Panc1 (cell line): ENCODE results near the gene PPP1R12A. TPM values are rescaled to one million over a fixed set of nuclear protein-coding genes. Genes with fewer than 3 reads are reported as not detected.

Source experiments
- ATAC-seq: fragments of 200-7000 bp; cut with Tn5 transposase; 2 replicates; pipeline ENCODE4 v1.9.1; 2020; ENCODE audit warnings: mild to moderate bottlenecking, moderate library complexity
- BruUV-seq: library from RNA; stranded (reverse); fragments of 400-500 nt; replicated peaks from 2 replicates; lab custom pipeline; 2021; lab: Mats Ljungman, UMichigan
- CTCF ChIA-PET: fragments of 300-600 bp; sonication (Branson Sonifier 250); formaldehyde crosslinking; loops from one replicate; lab custom pipeline; 2022; ENCODE audit warnings: antibody characterized with exemption; lab: Charles Lee
- POLR2A ChIA-PET: fragments of 300-600 bp; sonication (Branson Sonifier 250); formaldehyde crosslinking; loops from one replicate; lab custom pipeline; 2022; ENCODE audit warnings: antibody characterized with exemption; lab: Charles Lee
- DNase-seq: peaks from one replicate; pipeline ENCODE4 v3.0.0-alpha.2; 2010; ENCODE audit warnings: low read depth, low spot score
- H3K27ac ChIP-seq: 2 replicates; pipeline ENCODE4 v1.5.1; 2011; ENCODE audit warnings: mild to moderate bottlenecking, low read length, inconsistent platforms
- H3K27me3 ChIP-seq: fragments of 200-500 bp; sonication (Bioruptor generic); 2 replicates; pipeline ENCODE4 v1.6.0; 2014; ENCODE audit warnings: low read length, inconsistent platforms; ENCODE audit not compliant: control insufficient read depth, insufficient read depth
- H3K36me3 ChIP-seq: fragments of 200-500 bp; sonication (Bioruptor generic); 2 replicates; pipeline ENCODE4 v1.5.1; 2014; ENCODE audit warnings: inconsistent platforms, mild to moderate bottlenecking, low read length, moderate library complexity; ENCODE audit not compliant: control insufficient read depth, insufficient read depth
- H3K4me1 ChIP-seq: 2 replicates; pipeline ENCODE4 v1.5.1; 2011; ENCODE audit warnings: inconsistent platforms, mild to moderate bottlenecking, low read length, moderate library complexity; ENCODE audit not compliant: control insufficient read depth, insufficient read depth
- H3K4me3 ChIP-seq, 2 experiments: 2 replicates each; pipeline ENCODE4 v1.5.1; 2011 to 2012; ENCODE audit warnings: low read depth in 2 of 2, low read length in 2 of 2, mild to moderate bottlenecking in 2 of 2, inconsistent platforms in 1 of 2, moderate library complexity in 1 of 2
- H3K9me3 ChIP-seq: fragments of 200-500 bp; sonication (Bioruptor generic); 2 replicates; pipeline ENCODE4 v1.5.1; 2014; ENCODE audit warnings: low read depth, mild to moderate bottlenecking, inconsistent platforms, low read length, moderate library complexity; ENCODE audit not compliant: control insufficient read depth, insufficient read depth
- POLR2AphosphoS5 ChIP-seq: IDR thresholded peaks from 2 replicates; pipeline ENCODE4 v1.6.1; 2012; ENCODE audit warnings: mild to moderate bottlenecking, low read depth, low read length, moderate library complexity
- SIN3A ChIP-seq: IDR thresholded peaks from 2 replicates; pipeline ENCODE4 v1.6.1; 2012; ENCODE audit warnings: low read depth, mild to moderate bottlenecking, low read length, moderate library complexity, borderline replicate concordance; ENCODE audit not compliant: insufficient read depth
- TCF7L2 ChIP-seq: IDR thresholded peaks from 2 replicates; pipeline ENCODE4 v1.6.1; 2011; ENCODE audit warnings: mild to moderate bottlenecking, low read depth, low read length, inconsistent platforms
- in situ Hi-C: cut with HindIII; loops from 2 replicates; pipeline ENCODE4 v1.10.0; 2016; ENCODE audit warnings: low sequenced_read_pairs, low pct_unique_long_range_greater_than_20kb
- intact Hi-C: fragments of 100-400 bp; cut with micrococcal nuclease; formaldehyde crosslinking; loops from one replicate; pipeline ENCODE4 v1.10.0; 2022; ENCODE audit not compliant: unreplicated experiment
- total RNA-seq: library from RNA; stranded (reverse); gene quantifications from one replicate; pipeline ENCODE4 v1.2.1, GENCODE V29; 2021; ENCODE audit not compliant: unreplicated experiment
- TF ChIP-seq, protein P1 (sequence below), 2 experiments: IDR thresholded peaks; 2 replicates each; pipeline ENCODE4 v1.6.1; 2011 to 2012; ENCODE audit warnings: low read depth in 2 of 2, control low read depth in 1 of 2, low read length in 1 of 2, mild to moderate bottlenecking in 1 of 2, moderate library complexity in 1 of 2; ENCODE audit not compliant: insufficient read depth in 1 of 2
- TF ChIP-seq, protein P2 (sequence below): fragments of 450-650 bp; IDR thresholded peaks from 2 replicates; pipeline ENCODE4 v1.5.1; 2017; ENCODE audit warnings: mild to moderate bottlenecking

The PPP1R12A gene
- total RNA-seq, 1 experiment from 2014 or later: 61.6 TPM

GRCh38 chr12:79926951-79927350 is 7.9 kb downstream of the PPP1R12A start:
- no TSS peak for BruUV-seq
- H3K4me3 ChIP-seq: no peak overlapping the region
- CTCF ChIA-PET: no interaction called here
- no peak overlapping the region for H3K27ac ChIP-seq
- TF ChIP-seq SIN3A: no peak
- TF ChIP-seq, protein P1, sequence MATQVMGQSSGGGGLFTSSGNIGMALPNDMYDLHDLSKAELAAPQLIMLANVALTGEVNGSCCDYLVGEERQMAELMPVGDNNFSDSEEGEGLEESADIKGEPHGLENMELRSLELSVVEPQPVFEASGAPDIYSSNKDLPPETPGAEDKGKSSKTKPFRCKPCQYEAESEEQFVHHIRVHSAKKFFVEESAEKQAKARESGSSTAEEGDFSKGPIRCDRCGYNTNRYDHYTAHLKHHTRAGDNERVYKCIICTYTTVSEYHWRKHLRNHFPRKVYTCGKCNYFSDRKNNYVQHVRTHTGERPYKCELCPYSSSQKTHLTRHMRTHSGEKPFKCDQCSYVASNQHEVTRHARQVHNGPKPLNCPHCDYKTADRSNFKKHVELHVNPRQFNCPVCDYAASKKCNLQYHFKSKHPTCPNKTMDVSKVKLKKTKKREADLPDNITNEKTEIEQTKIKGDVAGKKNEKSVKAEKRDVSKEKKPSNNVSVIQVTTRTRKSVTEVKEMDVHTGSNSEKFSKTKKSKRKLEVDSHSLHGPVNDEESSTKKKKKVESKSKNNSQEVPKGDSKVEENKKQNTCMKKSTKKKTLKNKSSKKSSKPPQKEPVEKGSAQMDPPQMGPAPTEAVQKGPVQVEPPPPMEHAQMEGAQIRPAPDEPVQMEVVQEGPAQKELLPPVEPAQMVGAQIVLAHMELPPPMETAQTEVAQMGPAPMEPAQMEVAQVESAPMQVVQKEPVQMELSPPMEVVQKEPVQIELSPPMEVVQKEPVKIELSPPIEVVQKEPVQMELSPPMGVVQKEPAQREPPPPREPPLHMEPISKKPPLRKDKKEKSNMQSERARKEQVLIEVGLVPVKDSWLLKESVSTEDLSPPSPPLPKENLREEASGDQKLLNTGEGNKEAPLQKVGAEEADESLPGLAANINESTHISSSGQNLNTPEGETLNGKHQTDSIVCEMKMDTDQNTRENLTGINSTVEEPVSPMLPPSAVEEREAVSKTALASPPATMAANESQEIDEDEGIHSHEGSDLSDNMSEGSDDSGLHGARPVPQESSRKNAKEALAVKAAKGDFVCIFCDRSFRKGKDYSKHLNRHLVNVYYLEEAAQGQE (IDR thresholded peaks at IDR 0.05; ENCODE audit: insufficient read depth in 1 of 2, low read depth in 2 of 2, low read length in 1 of 2): no peak
- TF ChIP-seq, protein P2, sequence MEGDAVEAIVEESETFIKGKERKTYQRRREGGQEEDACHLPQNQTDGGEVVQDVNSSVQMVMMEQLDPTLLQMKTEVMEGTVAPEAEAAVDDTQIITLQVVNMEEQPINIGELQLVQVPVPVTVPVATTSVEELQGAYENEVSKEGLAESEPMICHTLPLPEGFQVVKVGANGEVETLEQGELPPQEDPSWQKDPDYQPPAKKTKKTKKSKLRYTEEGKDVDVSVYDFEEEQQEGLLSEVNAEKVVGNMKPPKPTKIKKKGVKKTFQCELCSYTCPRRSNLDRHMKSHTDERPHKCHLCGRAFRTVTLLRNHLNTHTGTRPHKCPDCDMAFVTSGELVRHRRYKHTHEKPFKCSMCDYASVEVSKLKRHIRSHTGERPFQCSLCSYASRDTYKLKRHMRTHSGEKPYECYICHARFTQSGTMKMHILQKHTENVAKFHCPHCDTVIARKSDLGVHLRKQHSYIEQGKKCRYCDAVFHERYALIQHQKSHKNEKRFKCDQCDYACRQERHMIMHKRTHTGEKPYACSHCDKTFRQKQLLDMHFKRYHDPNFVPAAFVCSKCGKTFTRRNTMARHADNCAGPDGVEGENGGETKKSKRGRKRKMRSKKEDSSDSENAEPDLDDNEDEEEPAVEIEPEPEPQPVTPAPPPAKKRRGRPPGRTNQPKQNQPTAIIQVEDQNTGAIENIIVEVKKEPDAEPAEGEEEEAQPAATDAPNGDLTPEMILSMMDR: no peak
- ATAC-seq (no peak), DNase-seq (no peak)
- H3K9me3 ChIP-seq: no peaks in the 10 kb centered on the region
- H3K4me1 ChIP-seq: peaks cover 9% of the 10 kb centered on the region
- in situ Hi-C loops (no loop called here), intact Hi-C loops (no loop called here)
- no peaks in the 10 kb centered on the region for H3K27me3 ChIP-seq
- POLR2A ChIA-PET: interaction anchor here (0.6 kb wide), 1 partner anchor 15 kb away, joined by 6 read pairs; no protein-coding TSS in a partner anchor
- H3K36me3 ChIP-seq: no peaks in the 10 kb centered on the region; the same call in 1 of the 2 replicates

- Histone ChIP-seq H3K27ac (no peak overlapping the region), H3K36me3 (no peaks in the 10 kb centered on the region), H3K9me3 (no peaks in the 10 kb centered on the region), H3K4me1 (peaks cover 3% of the 10 kb centered on the region; the same call in 1 of the 2 replicates), H3K27me3 (no peaks in the 10 kb centered on the region), H3K4me3 (no peak overlapping the region)
- in situ Hi-C loops (no loop called here), intact Hi-C loops (no loop called here)
- no peak for TF ChIP-seq TCF7L2
- TF ChIP-seq, protein P2: no peak
- no peak for TF ChIP-seq POLR2AphosphoS5
- TF ChIP-seq, protein P1 (IDR thresholded peaks at IDR 0.05; ENCODE audit: insufficient read depth in 1 of 2, low read depth in 2 of 2, low read length in 1 of 2): no peak
- no peak for TF ChIP-seq SIN3A
- no TSS peak for BruUV-seq
- ATAC-seq: no peak
- no peak for DNase-seq
- POLR2A ChIA-PET: no interaction called here
- CTCF ChIA-PET: no interaction called here
Observed at GRCh38 chr12:79925492-79925891, 9.4 kb downstream of the PPP1R12A start.
